8988T (cell line): ENCODE data around the gene SLC12A6.
"Not testable (repeated sequence)": the region's sequence is repeated elsewhere in the genome, so short reads cannot be mapped to it uniquely, and the experiment has no call there.

Experiments used
- DNase-seq: peaks from one replicate; pipeline ENCODE4 v3.0.0; 2011

Gene SLC12A6

GRCh38 chr15:34355241-34355640 is 17.7 kb upstream of the SLC12A6 start:
- DNase-seq: no peak

GRCh38 chr15:34354286-34354685 is 16.7 kb upstream of the SLC12A6 start:
- no peak for DNase-seq

GRCh38 chr15:34353627-34354026 is 16.0 kb upstream of the SLC12A6 start:
- DNase-seq: no peak

GRCh38 chr15:34352996-34353395 is 15.4 kb upstream of the SLC12A6 start:
- DNase-seq: not testable (repeated sequence)

GRCh38 chr15:34349769-34350168 is 12.2 kb upstream of the SLC12A6 start:
- DNase-seq: no peak

GRCh38 chr15:34348735-34349300 is 11.2 kb upstream of the SLC12A6 start:
- DNase-seq: no peak

GRCh38 chr15:34347951-34348638 is 10.5 kb upstream of the SLC12A6 start:
- DNase-seq: no peak

- DNase-seq: no peak
Observed at GRCh38 chr15:34342737-34343575, 5.4 kb upstream of the SLC12A6 start, which contains the start of the genes NOP10 and NUTM1. TSS of gene NOP10 (minus strand) at chr15:34343136. CDS start at chr15:34343073, 63 bp downstream. TSS of gene NUTM1 (plus strand) at chr15:34343315. CDS start at chr15:34343697, 382 bp downstream.

- DNase-seq: not testable (repeated sequence)
Observed at GRCh38 chr15:34342213-34342736, 4.7 kb upstream of the SLC12A6 start.

GRCh38 chr15:34341381-34342212 is 4.0 kb upstream of the SLC12A6 start:
- DNase-seq: no peak

GRCh38 chr15:34339946-34340345 is 2.4 kb upstream of the SLC12A6 start:
- DNase-seq: no peak

- DNase-seq: no peak
Observed at GRCh38 chr15:34338347-34338746, 766 bp upstream of the SLC12A6 start.

- no peak for DNase-seq
Observed at GRCh38 chr15:34336991-34337556, 507 bp downstream of the SLC12A6 start.

- DNase-seq: no peak
Observed at GRCh38 chr15:34336231-34336990, 1.2 kb downstream of the SLC12A6 start.

GRCh38 chr15:34335176-34336032 is 2.2 kb downstream of the SLC12A6 start:
- no peak for DNase-seq

- DNase-seq: no peak
Observed at GRCh38 chr15:34334672-34335071, 2.9 kb downstream of the SLC12A6 start.

- DNase-seq: no peak
Observed at GRCh38 chr15:34332553-34333120, 4.9 kb downstream of the SLC12A6 start.

GRCh38 chr15:34331809-34332208 is 5.8 kb downstream of the SLC12A6 start:
- DNase-seq: no peak

GRCh38 chr15:34330279-34330678 is 7.3 kb downstream of the SLC12A6 start:
- no peak for DNase-seq

- no peak for DNase-seq
Observed at GRCh38 chr15:34329006-34329405, 8.6 kb downstream of the SLC12A6 start.
